ENCODE results near the gene RBPJ. TPM values are rescaled to one million over a fixed set of nuclear protein-coding genes. Genes with fewer than 3 reads are reported as not detected.
A peak's percentile ranks its signal among the peaks of the same experiment; 100 is the strongest.
"Not testable (repeated sequence)": the region's sequence is repeated elsewhere in the genome, so short reads cannot be mapped to it uniquely, and the experiment has no call there.

Gene RBPJ
- total RNA-seq, 1 donor from 2014 or later: 117 TPM

DNA sequence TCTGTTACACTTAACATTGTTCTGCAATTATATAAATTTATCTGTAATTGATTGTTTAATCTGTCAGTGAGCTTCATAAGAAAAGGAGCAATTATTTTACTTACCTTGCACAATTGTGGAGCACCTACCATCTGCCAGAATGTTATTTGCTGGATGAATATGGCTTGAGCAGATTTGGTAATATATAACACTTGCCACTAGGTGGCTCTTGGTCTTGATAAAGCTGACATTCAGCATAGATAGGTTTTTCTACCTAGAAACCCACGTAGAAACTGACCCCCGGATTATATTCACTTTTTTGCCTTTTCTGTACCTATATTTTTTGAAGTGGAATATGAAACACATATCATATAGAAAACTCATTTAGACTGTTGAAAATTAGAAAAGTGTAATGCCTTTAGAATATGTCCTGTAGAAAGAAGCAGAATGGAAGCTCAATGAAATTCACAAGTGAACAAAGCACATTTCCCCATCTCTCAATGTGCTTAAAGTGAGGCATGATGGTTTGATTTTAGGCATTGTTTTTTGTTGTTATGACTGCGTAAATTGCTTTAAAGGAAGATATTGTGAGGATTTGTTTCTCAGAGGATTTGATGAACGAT is 9.5 kb downstream of the RBPJ start:
- ATAC-seq (peak; percentile 79), DNase-seq (ENCODE audit: low spot score) (no peak)
- intact Hi-C loops (cut with DNase I): loop anchor here (10.0 kb wide), 2 partner anchors 75 to 685 kb away; no protein-coding TSS in a partner anchor

GRCh38 chr4:26330946-26331345 is 10.1 kb downstream of the RBPJ start:
- DNase-seq (ENCODE audit: low spot score) (no peak), ATAC-seq (no peak)
- intact Hi-C loops (cut with DNase I): loop anchor here (10.0 kb wide), 2 partner anchors 74 to 684 kb away; no protein-coding TSS in a partner anchor

DNA sequence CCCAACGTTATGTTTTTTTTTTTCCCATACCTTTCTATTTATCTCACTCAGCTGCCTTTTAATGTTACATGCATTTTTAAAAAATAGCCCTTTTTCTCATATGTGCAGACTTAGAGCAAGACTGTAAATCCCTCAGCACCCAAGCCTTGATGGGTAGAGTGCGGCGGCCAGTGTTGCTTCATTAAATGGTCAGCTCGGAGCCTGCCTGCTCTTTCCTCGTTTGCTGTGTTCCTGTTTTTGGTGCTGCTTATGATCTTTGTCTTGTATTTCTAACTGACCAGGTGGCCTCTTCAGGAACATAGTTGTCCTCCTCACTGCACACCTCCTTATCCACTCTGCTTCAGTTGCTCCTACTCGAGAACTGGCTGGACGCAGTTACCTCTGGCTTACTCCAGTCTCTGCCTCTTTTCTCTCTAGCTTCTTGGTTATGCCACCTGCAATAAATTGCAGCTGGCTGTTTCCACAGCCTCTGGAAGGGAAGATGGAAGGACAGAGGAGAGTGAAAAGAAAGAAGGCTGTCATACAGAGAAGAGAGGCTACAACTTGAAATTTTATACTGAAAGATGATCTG is 10.7 kb downstream of the RBPJ start:
- ATAC-seq: peak; percentile 32
- intact Hi-C loops (cut with DNase I): loop anchor here (10.0 kb wide), 2 partner anchors 73 to 683 kb away; no protein-coding TSS in a partner anchor
- DNase-seq (ENCODE audit: low spot score): no peak

- intact Hi-C loops (cut with DNase I): loop anchor here (10.0 kb wide), 2 partner anchors 70 to 680 kb away; no protein-coding TSS in a partner anchor
- DNase-seq (ENCODE audit: low spot score): no peak
- ATAC-seq: no peak
Observed at GRCh38 chr4:26334366-26334765, 13.6 kb downstream of the RBPJ start.

- no peak for DNase-seq (ENCODE audit: low spot score)
- no peak for ATAC-seq
- intact Hi-C loops (cut with DNase I): loop anchor here (10.0 kb wide), 2 partner anchors 67 to 677 kb away; no protein-coding TSS in a partner anchor
Observed at GRCh38 chr4:26337612-26338011, 16.8 kb downstream of the RBPJ start.

DNA sequence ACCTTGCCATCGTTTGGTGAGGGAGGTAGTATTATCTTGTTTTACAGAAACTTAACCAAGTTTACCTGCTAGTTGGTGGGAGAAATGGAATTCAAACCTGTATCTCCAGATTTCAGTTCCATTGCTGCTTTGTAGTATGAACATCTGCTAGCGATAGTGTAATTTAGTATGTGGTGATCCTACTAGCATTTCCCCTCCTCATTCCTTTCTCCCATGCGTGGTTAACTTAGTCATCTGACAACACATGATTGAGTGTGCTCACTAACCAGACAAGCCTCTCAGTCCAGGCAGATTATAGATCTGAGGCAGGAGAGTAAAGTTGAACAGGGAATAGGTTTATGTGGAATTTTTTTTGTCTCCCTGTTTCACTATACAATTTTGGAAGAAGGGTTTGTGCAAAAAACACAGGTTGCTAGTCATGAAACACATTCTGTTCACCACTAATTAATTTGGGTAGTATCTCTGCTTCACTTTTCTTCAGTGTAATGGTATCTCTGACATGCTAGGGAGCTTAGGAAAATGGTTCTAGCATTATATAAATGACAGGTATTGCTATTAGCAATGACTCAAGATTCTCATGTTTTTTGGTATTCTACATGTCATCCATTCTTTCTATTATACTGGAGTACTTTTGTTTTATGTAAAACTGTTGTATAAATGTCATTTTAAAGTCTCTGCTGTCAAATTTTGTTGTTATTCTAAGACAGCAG is 21.7 kb downstream of the RBPJ start:
- intact Hi-C loops (cut with DNase I): no loop called here
- DNase-seq (ENCODE audit: low spot score): no peak
- ATAC-seq: peak; percentile 54

DNA sequence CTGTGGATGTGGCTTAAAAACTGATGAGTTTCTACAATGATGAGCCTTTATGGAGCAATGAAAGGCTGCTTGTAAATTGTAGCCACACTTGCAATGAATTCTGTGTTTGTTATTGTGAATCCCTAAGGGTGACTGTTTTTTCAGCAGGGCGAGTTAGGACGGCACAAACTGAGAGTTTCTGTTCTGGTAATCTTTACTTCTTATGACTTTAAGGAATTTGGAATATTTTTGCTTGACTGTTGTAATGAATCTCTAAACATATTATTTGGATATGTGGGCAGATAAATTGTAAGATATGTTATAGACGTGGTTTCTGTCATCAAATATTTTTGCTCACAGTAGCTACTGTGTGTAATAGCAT is 22.2 kb downstream of the RBPJ start:
- intact Hi-C loops (cut with DNase I): no loop called here
- no peak for DNase-seq (ENCODE audit: low spot score)
- peak; percentile 84 for ATAC-seq

DNA sequence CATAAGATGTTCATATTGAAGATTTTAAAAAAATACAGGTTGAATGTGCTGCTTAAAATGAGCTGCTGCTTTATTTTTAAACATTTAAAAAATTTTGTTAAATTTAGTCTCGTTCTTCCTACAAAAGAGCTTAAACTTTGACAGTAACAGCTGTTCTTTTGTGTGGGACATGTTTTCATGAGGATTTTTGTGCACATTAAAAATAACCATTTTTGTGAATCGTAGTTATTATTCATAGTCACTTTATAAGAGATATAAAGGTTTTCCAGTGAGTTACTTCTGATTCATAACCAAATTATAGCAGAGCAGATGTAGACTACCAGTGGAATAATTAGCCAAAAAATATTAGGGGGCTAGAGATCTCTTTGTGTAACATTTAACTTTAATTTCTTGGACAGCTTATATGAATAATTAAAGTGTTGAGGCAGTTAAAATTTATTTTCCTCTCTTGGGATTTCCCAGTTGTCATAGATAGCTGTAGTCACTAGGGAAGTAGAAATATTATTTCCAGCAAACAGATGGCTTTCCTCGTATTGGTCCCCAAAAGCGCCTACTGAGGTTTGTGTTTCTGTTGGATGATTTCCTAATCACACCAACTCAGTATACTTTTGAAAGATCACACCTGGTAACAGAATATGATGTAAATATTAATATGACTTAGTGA is 24.2 kb downstream of the RBPJ start:
- intact Hi-C loops (cut with DNase I): no loop called here
- ATAC-seq (no peak), DNase-seq (ENCODE audit: low spot score) (no peak)

- ATAC-seq (no peak), DNase-seq (ENCODE audit: low spot score) (no peak)
- intact Hi-C loops (cut with DNase I): no loop called here
Observed at GRCh38 chr4:26345565-26345938, 24.7 kb downstream of the RBPJ start.

GRCh38 chr4:26346203-26346620 is 25.4 kb downstream of the RBPJ start:
- intact Hi-C loops (cut with DNase I): no loop called here
- no peak for DNase-seq (ENCODE audit: low spot score)
- ATAC-seq: no peak

DNA sequence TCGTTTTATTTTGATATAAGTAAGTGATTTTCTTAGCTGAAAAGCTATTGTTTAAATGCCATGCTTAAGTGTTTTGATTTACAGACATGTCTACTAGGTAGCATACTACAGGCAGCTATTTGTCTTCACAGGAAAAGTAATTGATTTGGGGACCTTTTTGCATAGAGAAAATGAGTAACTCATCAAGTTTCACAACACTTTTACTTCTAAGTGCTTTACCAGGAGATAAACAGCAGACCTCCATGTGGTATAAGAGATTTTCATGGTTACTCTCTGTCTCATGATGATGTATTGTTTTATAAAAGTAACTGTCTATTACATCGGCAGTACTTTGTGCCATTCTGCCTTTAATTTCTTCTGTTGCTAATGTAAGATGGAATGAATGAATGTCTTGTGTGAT is 28.7 kb downstream of the RBPJ start:
- ATAC-seq (no peak), DNase-seq (ENCODE audit: low spot score) (no peak)
- intact Hi-C loops (cut with DNase I): no loop called here

GRCh38 chr4:26351685-26352084 is 30.9 kb downstream of the RBPJ start:
- ATAC-seq (no peak), DNase-seq (ENCODE audit: low spot score) (no peak)
- intact Hi-C loops (cut with DNase I): no loop called here

DNA sequence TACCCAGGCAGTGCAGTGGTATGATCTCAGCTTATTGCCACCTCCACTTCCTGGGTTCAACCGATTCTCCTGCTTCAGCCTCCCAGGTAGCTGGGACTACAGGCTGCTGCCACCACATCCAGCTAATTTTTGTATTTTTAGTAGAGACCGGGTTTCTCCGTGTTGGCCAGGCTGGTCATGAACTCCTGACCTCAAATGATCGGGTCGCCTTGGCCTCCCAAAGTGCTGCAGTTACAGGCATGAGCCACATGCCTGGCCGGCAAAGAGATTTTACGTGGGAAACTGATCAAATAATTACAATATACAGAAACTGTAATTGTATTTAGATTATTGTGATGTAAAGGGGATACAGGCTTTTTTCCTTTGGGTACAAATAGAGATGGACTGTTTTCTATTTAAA is 33.7 kb downstream of the RBPJ start:
- ATAC-seq (no peak), DNase-seq (ENCODE audit: low spot score) (no peak)
- intact Hi-C loops (cut with DNase I): no loop called here

GRCh38 chr4:26355392-26356052 is 34.7 kb downstream of the RBPJ start:
- ATAC-seq (no peak), DNase-seq (ENCODE audit: low spot score) (no peak)
- intact Hi-C loops (cut with DNase I): no loop called here

DNA sequence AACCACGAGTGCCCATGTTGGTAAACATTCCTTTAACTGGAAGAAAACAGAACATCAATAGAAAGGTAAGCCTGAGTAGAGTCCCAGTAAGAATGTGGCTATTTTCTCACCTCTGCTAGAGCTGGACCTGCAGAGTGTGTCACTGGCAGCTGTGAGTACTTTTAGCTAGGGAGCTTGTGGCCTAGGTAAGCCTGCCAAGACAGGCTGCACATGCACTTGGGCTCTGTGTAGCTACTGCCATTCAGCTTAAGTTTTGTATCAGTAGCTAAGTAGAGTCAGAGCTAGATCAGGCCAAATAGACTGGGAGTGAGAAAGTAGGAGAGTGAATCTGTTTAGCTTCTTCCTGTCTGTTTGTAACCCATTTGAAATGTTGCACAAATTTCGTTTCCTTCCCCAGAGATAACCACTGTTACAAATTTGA is 35.3 kb downstream of the RBPJ start:
- DNase-seq (ENCODE audit: low spot score) (no peak), ATAC-seq (peak; percentile 33)
- intact Hi-C loops (cut with DNase I): no loop called here

GRCh38 chr4:26359521-26359920 is 38.7 kb downstream of the RBPJ start:
- ATAC-seq: peak; percentile 73
- DNase-seq (ENCODE audit: low spot score); intact Hi-C loops (cut with DNase I): not testable (repeated sequence)

GRCh38 chr4:26360273-26360672 is 39.5 kb downstream of the RBPJ start:
- DNase-seq (ENCODE audit: low spot score) (no peak), ATAC-seq (no peak)
- intact Hi-C loops (cut with DNase I): no loop called here

GRCh38 chr4:26360864-26361263 is 40.0 kb downstream of the RBPJ start:
- peak; percentile 30 for ATAC-seq
- intact Hi-C loops (cut with DNase I): no loop called here
- DNase-seq (ENCODE audit: low spot score): no peak

DNA sequence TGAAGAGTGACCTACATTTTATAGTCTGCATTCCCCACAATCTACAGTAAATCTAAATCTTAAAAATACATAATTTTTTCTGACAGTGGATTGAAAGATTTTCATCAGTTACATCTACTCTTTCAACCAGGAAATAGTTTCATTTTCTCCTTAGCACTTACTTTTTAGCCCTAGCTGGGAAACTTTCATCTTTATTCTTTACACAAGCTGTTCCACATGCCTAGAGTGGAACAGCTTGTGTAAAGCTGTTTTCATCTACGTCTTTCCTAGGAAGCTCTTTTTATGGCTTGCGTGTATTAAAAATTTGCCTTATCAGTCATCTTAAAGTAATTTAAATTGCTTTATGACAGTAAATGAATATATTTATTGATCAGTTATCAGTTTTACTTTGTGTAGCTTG is 40.5 kb downstream of the RBPJ start:
- intact Hi-C loops (cut with DNase I): no loop called here
- ATAC-seq (no peak), DNase-seq (ENCODE audit: low spot score) (no peak)

All from sciatic nerve (tissue), 2 donors.